ENCODE data around the gene NPR1.
"Not testable (repeated sequence)": the region's sequence is repeated elsewhere in the genome, so short reads cannot be mapped to it uniquely, and the experiment has no call there.

NPR1 gene

GRCh38 chr1:153649863-153650235, 28.6 kb upstream of the NPR1 start:
- DNase-seq (ENCODE audit: low read depth), result no peak

DNA sequence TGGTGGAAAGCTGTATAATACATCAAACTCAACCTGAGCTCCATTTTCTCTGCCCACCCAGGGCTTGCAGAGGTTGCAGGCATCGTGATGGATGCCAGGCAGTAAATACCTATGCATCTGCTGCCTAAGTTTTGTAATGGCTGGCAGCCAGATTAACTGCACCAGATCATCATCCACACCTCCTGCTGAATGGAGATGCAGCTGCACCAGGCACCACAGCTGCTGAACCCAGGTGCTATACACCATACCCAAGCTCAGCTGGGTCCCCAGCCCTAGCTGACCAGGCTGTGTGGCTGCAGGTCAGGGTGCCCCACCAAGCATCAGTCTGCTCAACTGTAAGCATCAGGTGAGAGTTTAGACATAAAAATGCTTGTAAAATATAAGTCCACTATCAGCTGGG, 26.7 kb upstream of the NPR1 start:
- DNase-seq (ENCODE audit: low read depth), result no peak

DNA sequence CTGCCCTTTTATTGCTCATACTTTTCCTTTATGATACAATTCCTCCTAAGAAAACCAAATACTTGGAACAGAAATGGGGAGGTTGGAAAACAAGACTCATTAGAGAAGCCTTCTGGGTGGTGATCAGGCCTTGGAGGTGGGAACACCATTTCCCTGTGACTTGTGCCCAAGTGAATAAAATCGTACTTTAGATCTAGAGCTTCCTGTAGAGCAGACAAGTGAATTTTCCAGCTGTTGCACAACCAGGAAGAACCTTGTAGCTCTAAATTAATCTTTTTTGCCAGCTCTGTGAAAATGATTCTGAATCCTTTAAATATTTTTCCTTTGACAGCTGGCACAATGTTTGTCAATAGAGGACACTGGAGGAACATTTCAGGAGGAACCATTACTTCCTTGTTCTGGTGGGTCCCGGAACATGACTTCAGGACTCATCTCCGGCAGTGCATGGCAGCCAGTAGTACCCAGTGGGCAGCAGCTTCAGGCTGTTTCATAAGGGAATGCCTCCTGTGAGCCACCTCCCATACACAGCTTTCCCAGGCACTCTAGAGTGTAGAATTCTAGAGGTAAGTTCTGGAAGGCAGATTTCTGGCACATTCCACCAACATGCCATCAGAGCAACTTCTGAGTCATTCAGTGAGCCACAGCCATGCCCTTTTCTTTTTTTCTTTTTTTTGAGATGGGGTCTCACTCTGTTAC, 25.5 kb upstream of the NPR1 start:
- DNase-seq (ENCODE audit: low read depth), result no peak

GRCh38 chr1:153655333-153655732, 23.2 kb upstream of the NPR1 start:
- DNase-seq (ENCODE audit: low read depth), result no peak

- peak; percentile 91 for DNase-seq (ENCODE audit: low read depth)
Observed at GRCh38 chr1:153658400-153659174, 19.9 kb upstream of the NPR1 start, which contains the start of gene SNAPIN. TSS of gene SNAPIN (plus strand) at chr1:153658703. CDS start at chr1:153658744, 41 bp downstream.

GRCh38 chr1:153659175-153659534, 19.3 kb upstream of the NPR1 start:
- no peak for DNase-seq (ENCODE audit: low read depth)

- no peak for DNase-seq (ENCODE audit: low read depth)
Observed at GRCh38 chr1:153659656-153660055, 18.8 kb upstream of the NPR1 start.

- no peak for DNase-seq (ENCODE audit: low read depth)
Observed at GRCh38 chr1:153661111-153661708, 17.3 kb upstream of the NPR1 start.

DNA sequence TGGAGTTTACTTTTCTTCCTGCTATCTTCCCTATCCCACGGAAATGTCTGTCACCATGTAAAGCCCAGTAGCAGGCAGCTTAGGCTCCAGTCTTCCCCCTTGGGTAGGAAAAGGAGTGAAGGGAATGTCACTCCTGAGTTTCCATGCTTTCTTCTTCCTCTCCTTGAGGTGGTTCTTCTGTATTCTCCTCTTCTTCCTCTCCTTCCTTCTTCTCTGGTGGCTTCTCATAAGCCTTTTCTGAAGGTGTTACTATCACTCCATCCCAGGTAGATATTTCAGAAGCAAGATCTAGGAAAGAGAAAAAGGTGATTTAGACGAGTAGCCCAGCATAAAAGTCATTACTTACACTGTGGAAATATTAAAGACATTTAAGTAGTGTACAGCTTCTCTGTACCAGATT, 16.2 kb upstream of the NPR1 start:
- DNase-seq (ENCODE audit: low read depth), result no peak

- DNase-seq (ENCODE audit: low read depth), result no peak
Observed at GRCh38 chr1:153663211-153663610, 15.3 kb upstream of the NPR1 start.

GRCh38 chr1:153667439-153667838, 11.0 kb upstream of the NPR1 start:
- no peak for DNase-seq (ENCODE audit: low read depth)

GRCh38 chr1:153668672-153669071, 9.8 kb upstream of the NPR1 start:
- not testable (repeated sequence) for DNase-seq (ENCODE audit: low read depth)

- no peak for DNase-seq (ENCODE audit: low read depth)
Observed at GRCh38 chr1:153669606-153670005, 8.9 kb upstream of the NPR1 start.

DNA sequence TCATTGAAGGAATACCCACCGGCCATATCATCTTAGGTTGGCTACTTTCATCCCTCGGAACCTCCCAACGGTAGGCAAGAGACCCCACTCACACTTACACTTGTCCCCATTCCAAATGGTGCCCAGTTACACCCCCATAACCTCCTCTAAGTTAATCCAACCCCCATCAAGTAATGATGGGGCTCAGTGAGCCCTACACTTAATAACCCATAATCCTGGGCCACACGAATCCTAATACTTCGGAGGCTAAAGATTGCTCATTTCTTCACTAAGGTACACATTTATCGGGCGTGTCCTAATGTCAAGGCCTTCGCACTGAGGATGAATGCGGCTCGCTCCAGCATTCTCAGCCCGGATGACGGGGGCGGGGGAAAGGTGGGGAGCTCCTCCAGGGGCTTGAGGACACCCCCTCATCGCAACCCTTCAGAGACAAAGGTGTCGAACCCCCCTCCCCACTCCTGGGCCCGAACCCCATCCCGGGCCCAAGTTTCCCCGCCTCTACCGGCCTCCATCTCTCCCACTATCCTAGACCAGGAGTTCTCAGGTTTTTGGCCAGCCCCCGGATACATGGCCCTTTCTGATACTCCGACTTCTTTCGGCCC, 8.1 kb upstream of the NPR1 start:
- DNase-seq (ENCODE audit: low read depth), result no peak

DNA sequence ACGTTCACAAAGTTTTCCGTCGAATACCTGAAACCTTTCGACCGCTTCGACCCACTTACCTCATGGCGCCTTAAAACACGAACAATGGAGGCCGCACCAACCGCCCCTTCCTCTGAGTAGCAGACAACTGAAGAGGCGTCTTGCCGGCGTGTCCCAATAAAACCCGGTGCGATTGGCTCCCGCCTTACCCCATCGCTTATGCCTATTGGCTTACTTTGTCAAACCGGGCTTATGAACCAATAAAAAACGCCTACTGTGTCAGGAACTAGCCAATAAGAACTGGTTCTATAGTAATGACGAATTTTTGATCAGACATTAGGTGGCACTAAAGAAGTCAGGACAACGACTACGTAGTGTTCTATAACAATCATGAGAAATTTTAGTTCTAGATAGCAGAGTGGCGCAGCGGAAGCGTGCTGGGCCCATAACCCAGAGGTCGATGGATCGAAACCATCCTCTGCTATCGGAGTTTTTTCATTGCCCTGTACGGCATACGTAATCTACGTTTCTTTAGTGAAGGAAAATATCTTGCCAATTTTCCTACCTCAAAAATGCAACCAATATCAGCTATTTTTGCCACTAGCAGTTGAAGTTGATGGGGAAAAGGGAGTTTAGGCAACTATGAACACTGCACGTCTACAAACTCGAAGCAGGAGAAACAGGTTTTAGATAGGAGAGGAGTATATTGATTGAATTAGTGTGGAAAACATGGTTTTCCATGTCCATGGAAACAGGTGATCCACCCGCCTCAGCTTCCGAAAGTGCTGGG, 7.4 kb upstream of the NPR1 start, which contains the start of gene ILF2:
TSS of gene ILF2 (minus strand) at position 135 of the 769 bp plus-strand sequence. CDS start at position 64, 71 bp downstream.
- peak; percentile 91 for DNase-seq (ENCODE audit: low read depth)

DNA sequence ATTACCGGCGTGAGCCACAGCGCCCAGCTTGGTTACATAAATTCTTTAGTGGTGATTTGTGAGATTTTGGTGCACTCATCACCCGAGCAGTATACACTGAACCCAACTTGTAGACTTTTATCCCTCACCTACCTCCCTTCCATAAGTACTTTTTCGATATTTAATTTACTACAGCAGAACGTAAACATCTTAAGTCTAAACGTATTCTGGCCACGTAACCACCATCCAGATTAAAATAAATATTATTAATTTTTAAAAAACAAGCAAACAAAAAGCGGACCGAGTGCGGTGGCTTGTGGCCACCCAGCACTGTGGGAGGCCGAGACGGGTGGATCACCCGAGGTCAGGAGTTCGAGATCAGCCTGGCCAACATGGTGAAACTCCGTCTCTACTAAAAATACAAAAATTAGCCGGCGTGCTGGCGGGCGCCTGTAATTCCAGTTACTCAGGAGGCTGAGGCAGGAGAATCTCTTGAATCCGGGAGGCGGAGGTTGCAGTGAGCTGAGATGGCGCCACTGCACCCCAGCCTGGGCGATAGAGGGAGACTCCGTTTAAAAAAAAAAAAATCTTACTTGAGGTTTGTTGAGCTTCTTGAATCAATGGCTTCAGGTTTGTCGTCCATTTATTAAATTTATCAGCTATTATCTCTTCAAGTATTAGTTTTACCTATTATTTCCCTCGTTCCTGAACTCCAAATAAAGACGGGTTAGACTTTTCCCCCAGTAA, 6.7 kb upstream of the NPR1 start:
- DNase-seq (ENCODE audit: low read depth), result peak; percentile 50

- no peak for DNase-seq (ENCODE audit: low read depth)
Observed at GRCh38 chr1:153673511-153673910, 5.0 kb upstream of the NPR1 start.

DNA sequence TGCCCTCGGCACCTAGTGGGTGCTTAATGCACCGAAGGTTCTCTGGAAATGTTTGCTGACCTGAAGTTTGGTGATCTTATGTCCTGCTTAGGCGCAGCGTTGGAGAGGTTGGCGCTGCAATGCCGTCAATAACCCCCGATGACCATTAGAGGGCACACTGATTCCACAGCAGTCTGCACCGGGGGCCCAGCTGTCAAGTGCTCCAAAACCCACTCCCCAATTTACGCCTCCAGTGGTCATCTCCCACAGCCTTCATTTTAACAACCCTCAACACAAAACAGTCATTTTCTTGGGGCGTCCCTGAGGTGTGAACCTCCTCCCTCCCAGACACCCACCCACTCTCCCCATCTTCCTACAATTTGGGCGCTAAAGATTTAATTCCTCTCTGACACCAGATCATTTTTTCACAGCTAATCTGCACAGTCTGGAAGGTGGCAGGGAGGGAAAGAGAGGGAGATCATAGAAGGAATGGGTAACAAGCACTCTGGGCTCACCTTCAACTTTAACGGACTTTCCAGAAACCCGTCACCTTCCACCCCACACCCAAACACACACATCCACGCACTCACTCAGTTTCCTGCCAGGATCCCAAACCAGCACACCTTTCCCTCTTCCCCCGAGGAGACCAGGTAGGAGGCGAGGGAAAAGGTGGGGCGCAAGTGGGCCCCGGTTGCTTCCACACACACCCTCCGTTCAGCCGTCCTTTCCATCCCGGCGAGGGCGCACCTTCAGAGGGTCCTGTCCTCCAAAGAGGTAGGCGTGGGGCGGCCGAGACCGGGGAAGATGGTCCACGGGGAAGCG, 570 bp upstream of the NPR1 start:
- peak; percentile 33 for DNase-seq (ENCODE audit: low read depth)

DNA sequence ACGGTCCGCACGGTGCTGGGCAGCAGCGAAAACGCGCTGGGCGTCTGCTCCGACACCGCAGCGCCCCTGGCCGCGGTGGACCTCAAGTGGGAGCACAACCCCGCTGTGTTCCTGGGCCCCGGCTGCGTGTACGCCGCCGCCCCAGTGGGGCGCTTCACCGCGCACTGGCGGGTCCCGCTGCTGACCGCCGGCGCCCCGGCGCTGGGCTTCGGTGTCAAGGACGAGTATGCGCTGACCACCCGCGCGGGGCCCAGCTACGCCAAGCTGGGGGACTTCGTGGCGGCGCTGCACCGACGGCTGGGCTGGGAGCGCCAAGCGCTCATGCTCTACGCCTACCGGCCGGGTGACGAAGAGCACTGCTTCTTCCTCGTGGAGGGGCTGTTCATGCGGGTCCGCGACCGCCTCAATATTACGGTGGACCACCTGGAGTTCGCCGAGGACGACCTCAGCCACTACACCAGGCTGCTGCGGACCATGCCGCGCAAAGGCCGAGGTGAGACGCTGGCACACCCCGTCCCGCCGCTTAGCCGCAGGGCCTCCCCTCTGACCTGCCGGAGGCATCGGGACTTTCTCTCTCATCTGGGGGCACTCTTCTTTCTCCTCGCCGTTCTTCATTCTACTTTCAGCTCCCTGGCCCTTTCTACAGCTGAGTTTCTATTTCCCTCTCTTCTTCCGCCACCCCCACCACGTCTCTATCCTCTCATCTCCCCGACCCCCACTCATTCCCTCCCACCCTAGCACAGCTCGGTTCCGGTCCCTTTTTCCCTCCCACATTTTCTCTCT, 1.0 kb downstream of the NPR1 start:
- DNase-seq (ENCODE audit: low read depth), result no peak

DNA sequence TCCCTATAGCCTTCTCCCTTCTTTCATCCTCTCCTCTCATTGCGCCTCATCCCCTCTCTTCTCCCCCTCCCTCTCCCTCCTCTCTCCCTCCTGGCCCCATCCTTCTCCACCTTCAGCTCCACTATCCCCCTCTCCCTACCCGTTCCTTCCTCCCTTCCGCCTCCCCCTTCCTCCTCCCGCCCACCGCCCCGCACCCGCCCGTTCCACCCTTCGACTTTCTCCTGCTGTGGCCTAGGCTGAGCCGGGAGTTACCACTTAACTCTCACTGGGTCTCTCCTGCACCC, 1.6 kb downstream of the NPR1 start:
- no peak for DNase-seq (ENCODE audit: low read depth)

All from activated T-cell treated with anti-CD3 and anti-CD28 coated beads for 48 hours (primary cell).